ENCODE data around the gene TLCD1. TPM values are rescaled to one million over a fixed set of nuclear protein-coding genes. Genes with fewer than 3 reads are reported as not detected.

The TLCD1 gene
- total RNA-seq, 4 donors from 2014 or later: 6.9 to 25.0 (median 17.0) TPM

DNA sequence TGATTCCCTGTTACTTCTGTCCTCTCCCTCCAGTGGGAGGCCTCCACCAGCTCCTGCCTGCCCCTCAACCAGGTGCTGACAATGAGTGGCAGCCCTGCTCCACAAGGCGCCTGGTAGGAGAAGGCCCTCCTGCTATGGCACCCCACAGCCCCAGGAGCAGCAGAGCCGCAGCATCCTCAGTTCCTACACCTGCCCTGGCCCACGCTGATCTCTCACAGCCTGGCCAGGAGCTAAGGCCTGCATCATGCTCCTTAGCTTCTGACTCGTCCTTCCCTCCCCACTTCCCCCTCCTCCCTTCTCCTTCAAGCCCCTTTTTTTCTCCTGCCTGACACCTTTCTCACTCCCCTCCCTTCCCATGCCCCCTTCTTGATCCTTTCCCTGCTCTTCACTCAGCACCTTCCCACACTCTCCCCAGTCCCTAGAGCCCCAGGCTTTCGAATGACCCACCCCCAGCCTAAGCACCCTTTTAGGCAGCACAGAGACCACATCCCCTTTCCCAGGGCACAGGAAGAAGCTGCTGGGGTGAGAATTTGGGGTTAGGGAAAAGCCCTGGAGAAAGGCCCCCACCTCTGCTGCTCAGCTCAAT lies 20.9 kb downstream of the TLCD1 start:
- Histone ChIP-seq H3K4me3 (no peak overlapping the region), H3K27ac (no peak overlapping the region), H3K9me3 (no peaks in the 10 kb centered on the region), H3K27me3 (no peaks in the 10 kb centered on the region), H3K4me1 (peaks cover 5% of the 10 kb centered on the region), H3K36me3 (peaks cover 51% of the 10 kb centered on the region)
- WGBS: 69% methylated on average over 5 of the region's 5 CpGs
- no peak for DNase-seq (ENCODE audit: low spot score in 2 of 2)
- TF ChIP-seq EP300 (IDR thresholded peaks at IDR 0.05) (no peak), POLR2AphosphoS5 (IDR thresholded peaks at IDR 0.05) (no peak), POLR2A (IDR thresholded peaks at IDR 0.05) (no peak)
- TF ChIP-seq, protein P1, sequence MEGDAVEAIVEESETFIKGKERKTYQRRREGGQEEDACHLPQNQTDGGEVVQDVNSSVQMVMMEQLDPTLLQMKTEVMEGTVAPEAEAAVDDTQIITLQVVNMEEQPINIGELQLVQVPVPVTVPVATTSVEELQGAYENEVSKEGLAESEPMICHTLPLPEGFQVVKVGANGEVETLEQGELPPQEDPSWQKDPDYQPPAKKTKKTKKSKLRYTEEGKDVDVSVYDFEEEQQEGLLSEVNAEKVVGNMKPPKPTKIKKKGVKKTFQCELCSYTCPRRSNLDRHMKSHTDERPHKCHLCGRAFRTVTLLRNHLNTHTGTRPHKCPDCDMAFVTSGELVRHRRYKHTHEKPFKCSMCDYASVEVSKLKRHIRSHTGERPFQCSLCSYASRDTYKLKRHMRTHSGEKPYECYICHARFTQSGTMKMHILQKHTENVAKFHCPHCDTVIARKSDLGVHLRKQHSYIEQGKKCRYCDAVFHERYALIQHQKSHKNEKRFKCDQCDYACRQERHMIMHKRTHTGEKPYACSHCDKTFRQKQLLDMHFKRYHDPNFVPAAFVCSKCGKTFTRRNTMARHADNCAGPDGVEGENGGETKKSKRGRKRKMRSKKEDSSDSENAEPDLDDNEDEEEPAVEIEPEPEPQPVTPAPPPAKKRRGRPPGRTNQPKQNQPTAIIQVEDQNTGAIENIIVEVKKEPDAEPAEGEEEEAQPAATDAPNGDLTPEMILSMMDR (IDR thresholded peaks at IDR 0.05): no peak

DNA sequence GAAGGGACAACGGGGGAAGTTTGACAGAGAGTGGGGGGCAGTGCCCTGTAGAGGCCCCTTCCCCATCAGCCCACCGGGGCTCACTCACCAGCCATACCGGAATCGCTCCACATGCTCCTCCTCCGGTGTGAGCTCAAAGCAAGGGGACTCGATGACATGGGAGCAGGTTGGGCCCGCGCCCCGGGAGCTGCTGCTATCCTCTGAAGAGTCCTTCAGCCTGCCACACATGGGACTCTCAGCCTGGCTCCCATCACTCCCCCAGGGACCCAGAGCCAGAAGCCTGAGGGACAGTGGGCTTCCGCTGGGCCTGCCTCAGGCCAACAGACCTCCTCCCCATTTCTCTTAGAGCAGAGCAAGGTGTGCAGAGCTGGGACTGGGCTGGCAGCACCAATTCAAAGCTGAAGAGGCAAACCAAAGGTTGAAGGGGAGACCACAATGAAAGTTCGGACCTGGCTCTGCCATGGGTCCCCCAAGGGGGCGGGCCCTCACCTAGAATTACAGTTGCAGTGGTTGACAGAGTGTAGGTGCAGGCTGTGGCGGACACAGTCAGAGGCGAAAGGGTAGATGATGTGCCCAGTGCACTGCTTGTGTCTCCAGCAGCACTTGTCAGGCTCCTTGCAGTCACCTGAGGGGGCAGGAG lies 21.7 kb downstream of the TLCD1 start:
- Histone ChIP-seq H3K4me1 (no peaks in the 10 kb centered on the region), H3K4me3 (no peak overlapping the region), H3K9me3 (no peaks in the 10 kb centered on the region), H3K27me3 (no peaks in the 10 kb centered on the region), H3K36me3 (peaks cover 59% of the 10 kb centered on the region), H3K27ac (no peak overlapping the region)
- 91% methylated on average over 13 of the region's 14 CpGs for WGBS
- no peak for DNase-seq (ENCODE audit: low spot score in 2 of 2)
- TF ChIP-seq, protein P1 (IDR thresholded peaks at IDR 0.05): no peak
- TF ChIP-seq POLR2A (IDR thresholded peaks at IDR 0.05) (no peak), POLR2AphosphoS5 (IDR thresholded peaks at IDR 0.05) (no peak), EP300 (IDR thresholded peaks at IDR 0.05) (no peak)

DNA sequence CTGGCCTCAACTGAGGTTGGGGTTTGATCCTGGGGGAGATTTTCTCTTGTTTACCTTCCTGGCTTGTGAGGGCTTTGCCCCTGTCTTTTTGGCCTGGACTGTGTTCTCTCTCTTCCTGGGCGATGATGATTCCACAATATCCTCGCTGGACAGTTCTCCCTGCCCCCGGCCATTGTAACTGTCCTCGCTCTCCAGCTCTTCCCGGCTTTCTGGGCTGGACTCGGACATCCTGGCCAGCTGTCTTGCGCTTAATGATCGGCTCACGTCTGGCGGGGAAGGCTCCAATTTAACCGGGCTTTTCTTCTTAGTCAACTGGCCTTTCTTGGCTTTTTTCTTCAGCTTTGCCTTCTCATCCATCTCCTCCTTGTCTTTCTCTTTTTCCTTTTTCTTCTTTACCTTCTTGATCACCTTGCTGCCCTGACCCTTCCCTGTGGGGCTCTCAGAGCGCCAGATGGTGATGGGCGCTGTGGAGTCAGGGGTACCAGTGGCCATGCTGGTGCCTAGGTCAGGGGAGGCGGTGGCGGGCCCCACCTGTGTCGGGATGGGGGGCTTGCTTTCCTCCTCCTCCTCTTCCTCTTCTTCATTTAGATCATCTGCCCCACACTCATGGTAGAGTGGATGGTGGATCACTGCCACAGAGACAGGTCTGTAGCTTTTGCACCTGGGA lies 22.3 kb downstream of the TLCD1 start:
- DNase-seq (ENCODE audit: low spot score in 2 of 2): no peak
- H3K27ac ChIP-seq: no peak overlapping the region
- TF ChIP-seq POLR2AphosphoS5 (IDR thresholded peaks at IDR 0.05): no peak
- no peak for TF ChIP-seq POLR2A (IDR thresholded peaks at IDR 0.05)
- TF ChIP-seq, protein P1 (IDR thresholded peaks at IDR 0.05): no peak
- TF ChIP-seq EP300 (IDR thresholded peaks at IDR 0.05): no peak
- H3K4me3 ChIP-seq: no peak overlapping the region
- peaks cover 66% of the 10 kb centered on the region for H3K36me3 ChIP-seq
- 82% methylated on average over 16 of the region's 16 CpGs for WGBS
- no peaks in the 10 kb centered on the region for H3K27me3 ChIP-seq
- H3K9me3 ChIP-seq: no peaks in the 10 kb centered on the region
- H3K4me1 ChIP-seq: no peaks in the 10 kb centered on the region

DNA sequence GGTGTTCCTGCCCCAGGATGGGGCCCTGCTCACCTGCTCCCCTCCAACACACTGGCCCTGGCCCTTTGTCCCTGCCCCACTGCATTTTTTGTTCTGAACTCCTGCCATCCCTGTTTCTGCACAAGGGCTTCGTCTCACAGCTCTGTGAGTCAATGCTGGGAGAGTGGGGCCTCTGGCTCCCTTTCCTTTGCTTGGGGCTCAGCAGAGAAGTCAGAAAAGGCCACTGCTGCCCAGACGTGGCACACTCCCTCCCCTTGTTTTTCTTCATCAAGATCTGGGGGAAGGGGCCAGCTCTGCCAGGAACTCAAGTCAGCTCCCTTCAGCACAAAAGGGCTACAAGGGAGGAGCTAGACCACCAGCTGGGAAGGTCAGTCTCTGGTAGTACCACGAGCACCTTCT lies 23.3 kb downstream of the TLCD1 start:
- no peaks in the 10 kb centered on the region for H3K27me3 ChIP-seq
- H3K4me3 ChIP-seq: no peak overlapping the region
- 65% methylated on average over 3 of the region's 3 CpGs for WGBS
- H3K4me1 ChIP-seq: no peaks in the 10 kb centered on the region
- H3K9me3 ChIP-seq: no peaks in the 10 kb centered on the region
- no peak overlapping the region for H3K27ac ChIP-seq
- TF ChIP-seq POLR2A (IDR thresholded peaks at IDR 0.05) (no peak), EP300 (IDR thresholded peaks at IDR 0.05) (no peak), POLR2AphosphoS5 (IDR thresholded peaks at IDR 0.05) (no peak)
- TF ChIP-seq, protein P1 (IDR thresholded peaks at IDR 0.05): no peak
- peaks cover 75% of the 10 kb centered on the region for H3K36me3 ChIP-seq
- DNase-seq (ENCODE audit: low spot score in 2 of 2): no peak

DNA sequence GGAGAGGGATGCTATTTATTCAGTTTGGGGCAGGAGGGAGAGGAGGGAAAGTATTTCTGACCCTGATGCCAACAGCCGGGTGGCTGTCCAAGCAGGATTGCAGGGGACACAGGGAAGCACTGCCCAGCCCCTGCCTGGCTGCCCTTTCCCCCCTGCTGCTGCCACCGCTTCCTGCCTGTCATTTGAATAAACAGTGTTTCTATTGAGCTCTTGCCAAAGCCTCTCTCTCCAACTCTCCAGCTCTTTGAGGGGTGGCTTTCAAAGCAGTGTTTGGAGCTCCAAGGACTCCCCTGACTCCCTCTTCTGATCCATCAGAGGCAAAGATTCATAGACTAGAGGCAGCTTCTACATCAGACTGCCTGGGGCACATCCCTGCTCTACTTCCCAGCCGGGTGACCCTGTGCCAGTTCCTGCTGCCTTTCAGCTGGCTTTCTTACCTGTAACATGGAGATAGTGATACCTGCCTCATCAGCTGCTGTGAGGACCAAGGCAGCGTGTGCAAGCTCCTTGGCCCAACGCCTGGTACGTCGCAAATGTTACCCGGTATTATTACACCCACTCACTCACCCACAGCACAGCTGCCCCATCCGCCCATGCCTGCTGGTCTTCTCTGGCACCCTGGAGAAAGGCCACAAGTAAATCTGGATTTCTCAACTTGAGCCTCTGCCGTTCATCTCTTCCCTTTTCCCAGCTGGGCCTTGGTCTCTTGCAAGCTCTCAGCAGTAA lies 23.8 kb downstream of the TLCD1 start:
- no peaks in the 10 kb centered on the region for H3K9me3 ChIP-seq
- no peak overlapping the region for H3K27ac ChIP-seq
- no peaks in the 10 kb centered on the region for H3K27me3 ChIP-seq
- H3K4me1 ChIP-seq: no peaks in the 10 kb centered on the region
- no peak for DNase-seq (ENCODE audit: low spot score in 2 of 2)
- no peak overlapping the region for H3K4me3 ChIP-seq
- WGBS: 56% methylated on average over 10 of the region's 10 CpGs
- peaks cover 81% of the 10 kb centered on the region for H3K36me3 ChIP-seq
- no peak for TF ChIP-seq POLR2AphosphoS5 (IDR thresholded peaks at IDR 0.05)
- TF ChIP-seq POLR2A (IDR thresholded peaks at IDR 0.05): no peak
- TF ChIP-seq EP300 (IDR thresholded peaks at IDR 0.05): no peak
- TF ChIP-seq, protein P1 (IDR thresholded peaks at IDR 0.05): no peak

Data from suprapubic skin (tissue), 4 donors.